Testis (tissue), 3 donors: ENCODE measurements around the gene LMX1A. TPM values are rescaled to one million over a fixed set of nuclear protein-coding genes. Genes with fewer than 3 reads are reported as not detected.

Source experiments
- DNase-seq: peaks from one replicate; pipeline ENCODE4 v3.0.0-alpha.2; 2019
- H3K27ac ChIP-seq, 2 donors: fragments of 200-600 bp; sonication (generic); one replicate each; pipeline ENCODE4 v1.5.1; 2019
- H3K27me3 ChIP-seq: fragments of 200-600 bp; sonication (generic); one replicate; pipeline ENCODE4 v1.5.1; 2019
- H3K36me3 ChIP-seq: fragments of 200-600 bp; sonication (generic); one replicate; pipeline ENCODE4 v1.5.1; 2017; ENCODE audit warnings: low read depth; ENCODE audit errors: missing control alignments
- H3K4me1 ChIP-seq: fragments of 200-600 bp; sonication (generic); one replicate; pipeline ENCODE4 v1.5.1; 2019
- H3K4me3 ChIP-seq, 2 donors: fragments of 200-600 bp; sonication (generic); one replicate each; pipeline ENCODE4 v1.5.1; 2017 to 2019
- H3K9me3 ChIP-seq: fragments of 200-600 bp; sonication (generic); one replicate; pipeline ENCODE4 v1.5.1; 2017
- POLR2A ChIP-seq: fragments of 450-650 bp; IDR thresholded peaks from one replicate; pipeline ENCODE4 v1.6.1; 2017; ENCODE audit warnings: antibody characterized with exemption, mild to moderate bottlenecking, moderate library complexity
- WGBS, 2 donors: methylation state at CpG; one replicate each; pipeline ENCODE4 v1.1.5; 2018; 5-methylcytosine and 5-hydroxymethylcytosine counted together
- intact Hi-C: fragments of 100-400 bp; cut with DNase I; formaldehyde crosslinking; loops from one replicate; pipeline ENCODE4 v1.15.1; 2023; ENCODE audit warnings: low total_unique reads
- polyA plus RNA-seq: library from polyadenylated mRNA; stranded (reverse); fragments of 350-450 nt; fragmentation: Illumina TruSeq; extraction: RNeasy Lipid Tissue Mini Kit (QIAGEN cat#74804); gene quantifications from one replicate; pipeline ENCODE4 v1.2.3, GENCODE V29; 2014; ENCODE audit warnings: low read depth, low replicate concordance; ENCODE audit not compliant: insufficient read depth
- total RNA-seq, 2 donors: library from RNA; depleted of rRNA; stranded (reverse); fragments of >200 nt; gene quantifications; one replicate each; pipeline ENCODE4 v1.2.3, GENCODE V29; 2016
- TF ChIP-seq, protein P1 (sequence below), 3 experiments: fragments of 450-650 bp in 2 of 3; fragments of 200-600 bp in 1 of 3; sonication (generic) in 1 of 3; IDR thresholded peaks; one replicate each; pipeline ENCODE4 v1.5.1; 2016 to 2019; ENCODE audit warnings: antibody characterized with exemption in 3 of 3, mild to moderate bottlenecking in 2 of 3, moderate library complexity in 1 of 3

LMX1A gene
- total and polyA plus RNA-seq, 3 donors from 2014 or later, result 0.62 to 2.6 (median 0.94) TPM

DNA sequence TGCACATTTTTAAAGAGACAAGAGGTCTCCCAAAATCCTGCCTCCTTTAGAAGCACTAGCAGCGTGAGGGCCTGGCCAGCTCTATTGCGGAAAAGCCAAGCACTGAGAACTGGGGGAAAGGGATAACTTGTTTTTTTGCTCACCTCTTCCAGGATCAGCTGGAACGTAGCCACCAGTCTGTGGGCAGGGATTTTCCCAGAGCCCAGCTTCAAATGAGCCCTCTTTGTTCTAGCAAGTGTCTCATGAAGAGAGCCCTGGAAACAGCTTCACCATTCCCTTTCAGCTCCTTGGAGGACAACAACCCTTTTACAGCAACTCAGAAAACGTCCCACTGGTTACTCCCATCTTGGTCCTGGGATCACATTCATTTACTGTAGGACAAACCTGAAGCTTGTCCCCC, 195.4 kb downstream of the LMX1A start:
- Histone ChIP-seq H3K9me3 (no peaks in the 10 kb centered on the region), H3K27me3 (no peaks in the 10 kb centered on the region), H3K4me1 (no peaks in the 10 kb centered on the region), H3K27ac (no peak overlapping the region), H3K36me3 (no peaks in the 10 kb centered on the region), H3K4me3 (no peak overlapping the region)
- TF ChIP-seq POLR2A, result no peak
- TF ChIP-seq, protein P1, sequence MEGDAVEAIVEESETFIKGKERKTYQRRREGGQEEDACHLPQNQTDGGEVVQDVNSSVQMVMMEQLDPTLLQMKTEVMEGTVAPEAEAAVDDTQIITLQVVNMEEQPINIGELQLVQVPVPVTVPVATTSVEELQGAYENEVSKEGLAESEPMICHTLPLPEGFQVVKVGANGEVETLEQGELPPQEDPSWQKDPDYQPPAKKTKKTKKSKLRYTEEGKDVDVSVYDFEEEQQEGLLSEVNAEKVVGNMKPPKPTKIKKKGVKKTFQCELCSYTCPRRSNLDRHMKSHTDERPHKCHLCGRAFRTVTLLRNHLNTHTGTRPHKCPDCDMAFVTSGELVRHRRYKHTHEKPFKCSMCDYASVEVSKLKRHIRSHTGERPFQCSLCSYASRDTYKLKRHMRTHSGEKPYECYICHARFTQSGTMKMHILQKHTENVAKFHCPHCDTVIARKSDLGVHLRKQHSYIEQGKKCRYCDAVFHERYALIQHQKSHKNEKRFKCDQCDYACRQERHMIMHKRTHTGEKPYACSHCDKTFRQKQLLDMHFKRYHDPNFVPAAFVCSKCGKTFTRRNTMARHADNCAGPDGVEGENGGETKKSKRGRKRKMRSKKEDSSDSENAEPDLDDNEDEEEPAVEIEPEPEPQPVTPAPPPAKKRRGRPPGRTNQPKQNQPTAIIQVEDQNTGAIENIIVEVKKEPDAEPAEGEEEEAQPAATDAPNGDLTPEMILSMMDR (IDR thresholded peaks at IDR 0.05), result no peak
- 51 to 60% methylated on average over 4 of the region's 4 CpGs for WGBS, 2 donors
- no peak for DNase-seq
- intact Hi-C loops, result no loop called here

DNA sequence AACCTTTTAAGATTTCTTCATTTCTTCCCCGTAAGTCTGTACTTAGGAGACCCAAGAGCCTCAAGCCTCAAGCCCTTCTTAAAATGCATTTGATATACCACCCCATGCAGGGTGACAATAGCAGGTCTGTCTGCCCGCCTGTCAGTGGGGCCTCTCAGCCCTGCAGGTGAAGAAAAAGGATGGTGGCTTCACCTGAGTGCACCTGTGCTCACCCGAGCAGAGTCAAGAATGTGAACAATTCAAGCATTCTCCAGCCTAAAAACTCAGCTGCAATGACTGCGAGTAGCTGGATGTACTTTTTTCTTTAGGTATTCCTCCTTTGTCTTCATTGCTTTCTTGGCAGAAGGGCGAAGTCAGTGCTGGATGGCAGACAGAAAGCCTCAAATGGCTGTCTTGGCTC, 203.3 kb downstream of the LMX1A start:
- Histone ChIP-seq H3K4me1 (no peaks in the 10 kb centered on the region), H3K4me3 (no peak overlapping the region), H3K27me3 (no peaks in the 10 kb centered on the region), H3K9me3 (no peaks in the 10 kb centered on the region), H3K36me3 (no peaks in the 10 kb centered on the region), H3K27ac (no peak overlapping the region)
- WGBS, 2 donors, result 67 to 87% methylated on average over 5 of the region's 5 CpGs
- no peak for DNase-seq
- TF ChIP-seq, protein P1 (IDR thresholded peaks at IDR 0.05), result no peak
- no peak for TF ChIP-seq POLR2A
- intact Hi-C loops, result no loop called here

DNA sequence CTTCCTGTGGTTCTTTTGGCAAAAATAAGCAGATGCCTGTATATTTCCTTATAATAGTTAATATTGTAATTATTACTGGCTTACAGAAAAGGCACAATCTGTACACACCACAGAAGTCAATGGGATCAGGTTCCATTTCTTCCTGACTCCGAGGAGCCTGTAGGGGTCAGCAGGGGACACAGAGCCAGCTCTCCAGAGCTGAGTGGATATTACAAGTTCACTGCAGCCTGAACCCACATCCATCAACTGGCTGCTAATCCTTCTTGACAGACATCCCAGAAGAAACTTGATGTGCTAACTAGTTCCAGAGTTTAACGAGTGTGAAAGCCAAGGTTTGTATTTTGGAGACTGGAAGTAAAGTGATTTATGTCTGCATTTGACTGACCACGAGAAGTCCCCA, 203.8 kb downstream of the LMX1A start:
- Histone ChIP-seq H3K4me1 (no peaks in the 10 kb centered on the region), H3K36me3 (no peaks in the 10 kb centered on the region), H3K27ac (no peak overlapping the region), H3K9me3 (no peaks in the 10 kb centered on the region), H3K4me3 (no peak overlapping the region), H3K27me3 (no peaks in the 10 kb centered on the region)
- TF ChIP-seq, protein P1 (IDR thresholded peaks at IDR 0.05), result no peak
- TF ChIP-seq POLR2A, result no peak
- 39 to 46% methylated on average over 3 of the region's 3 CpGs for WGBS, 2 donors
- DNase-seq, result no peak
- intact Hi-C loops, result no loop called here

DNA sequence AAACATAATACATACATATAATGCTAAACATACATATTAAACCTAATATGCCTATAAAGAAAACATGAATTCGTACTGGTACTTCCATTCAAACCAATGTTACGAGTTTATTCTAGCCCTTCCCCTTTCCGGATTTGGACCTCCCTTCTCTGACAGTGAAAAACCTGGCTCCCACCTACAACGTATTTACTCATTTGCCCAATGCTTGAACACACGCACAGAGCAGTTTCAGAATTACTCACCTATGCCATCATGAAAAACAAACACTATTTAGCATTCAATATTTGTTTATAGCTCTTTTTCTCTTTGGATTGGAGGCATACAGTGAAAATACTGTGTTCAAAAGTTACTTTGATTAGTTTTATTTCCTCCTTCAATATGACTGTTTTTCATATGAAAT, 204.4 kb downstream of the LMX1A start:
- Histone ChIP-seq H3K27ac (no peak overlapping the region), H3K36me3 (no peaks in the 10 kb centered on the region), H3K4me3 (no peak overlapping the region), H3K9me3 (no peaks in the 10 kb centered on the region), H3K4me1 (no peaks in the 10 kb centered on the region), H3K27me3 (no peaks in the 10 kb centered on the region)
- no peak for DNase-seq
- TF ChIP-seq, protein P1 (IDR thresholded peaks at IDR 0.05), result no peak
- no peak for TF ChIP-seq POLR2A
- WGBS, 2 donors, result 77 to 88% methylated on average over 5 of the region's 5 CpGs
- intact Hi-C loops, result no loop called here

Other genes with a start within 250 kb of the LMX1A start
- 1 to 10 TPM in 1 of 2 donors, under 1 TPM in 1; 0.24 to 1.1 TPM for gene RXRG, start 88.4 kb upstream of the LMX1A start, total RNA-seq
- 4.0 TPM for gene RXRG, start 88.4 kb upstream of the LMX1A start, polyA plus RNA-seq
- 1 to 10 TPM; 3.8 TPM for gene LRRC52, start 187.3 kb upstream of the LMX1A start, total RNA-seq
- 29.4 TPM for gene LRRC52, start 187.3 kb upstream of the LMX1A start, polyA plus RNA-seq